COLO829 (cell line): ENCODE data around the gene ZNF630.
"Not testable (repeated sequence)": the region's sequence is repeated elsewhere in the genome, so short reads cannot be mapped to it uniquely, and the experiment has no call there.

Experiments
- DNase-seq: peaks from one replicate; pipeline ENCODE4 v3.0.0; 2012; ENCODE audit warnings: low spot score

ZNF630 gene

GRCh38 chrX:48028091-48028490, 43.3 kb downstream of the ZNF630 start:
- DNase-seq, result no peak

- DNase-seq, result not testable (repeated sequence)
These were observed 43.9 kb downstream of the ZNF630 start for GRCh38 chrX:48027545-48027944.

GRCh38 chrX:48025561-48025960, 45.9 kb downstream of the ZNF630 start:
- DNase-seq, result peak; percentile 13

DNA sequence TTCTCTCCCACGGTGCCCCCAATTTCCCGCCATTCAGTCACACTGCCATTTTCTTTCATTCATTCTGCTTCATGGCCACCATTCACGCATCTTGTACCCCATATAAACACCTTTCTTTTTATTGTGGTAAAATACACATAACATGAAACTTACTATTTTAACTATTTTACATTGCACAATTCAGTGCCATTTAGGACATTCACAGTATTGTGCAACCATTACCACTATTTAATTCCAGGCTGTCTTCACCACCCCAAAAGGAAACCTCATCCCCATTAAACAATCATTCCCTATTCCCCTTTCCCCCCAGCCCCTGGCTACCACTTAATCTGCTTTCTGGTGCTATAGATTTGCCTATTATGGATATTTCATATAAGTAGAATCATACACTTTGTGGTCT, 48.7 kb downstream of the ZNF630 start:
- DNase-seq, result no peak

DNA sequence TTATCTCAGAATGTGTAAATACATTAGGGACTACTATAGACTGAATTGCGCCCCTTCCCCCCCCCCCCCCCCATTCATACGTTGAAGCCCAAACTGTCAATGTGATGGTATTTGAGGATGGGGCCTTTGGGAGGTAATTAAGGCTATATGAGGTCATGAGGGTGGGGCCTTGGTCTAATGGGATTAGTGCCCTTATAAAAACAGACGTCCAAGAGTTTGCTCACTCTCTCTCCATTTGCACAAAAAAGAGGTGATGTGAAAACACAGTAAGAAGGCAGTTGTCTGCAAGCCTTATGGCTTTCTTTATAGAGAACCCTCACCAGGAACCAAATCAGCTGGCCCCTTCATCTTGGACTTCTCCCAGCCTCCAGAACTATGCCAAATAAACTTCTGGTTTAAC, 49.3 kb downstream of the ZNF630 start:
- DNase-seq, result no peak

GRCh38 chrX:48021026-48021900, 50.2 kb downstream of the ZNF630 start:
- DNase-seq, result peak; percentile 63

GRCh38 chrX:48020472-48020871, 51.0 kb downstream of the ZNF630 start:
- not testable (repeated sequence) for DNase-seq

DNA sequence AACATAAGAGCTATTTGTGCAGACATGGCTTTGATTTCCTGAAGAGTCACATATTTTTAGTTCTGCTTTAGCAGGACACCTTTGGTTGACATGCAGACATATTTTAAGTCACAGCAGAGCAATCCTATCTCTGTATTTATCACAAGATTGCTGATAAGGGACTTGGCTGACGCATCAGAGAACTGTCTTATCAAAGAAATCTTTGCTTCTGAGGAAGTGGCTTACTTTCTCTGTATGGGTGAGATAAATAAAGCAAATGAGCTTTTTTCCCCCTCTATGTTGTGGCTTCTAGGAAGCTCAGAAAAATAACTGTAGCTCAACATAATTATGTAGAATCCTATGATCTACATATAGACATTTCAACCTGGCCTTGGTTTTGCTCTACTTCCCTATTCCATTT, 51.5 kb downstream of the ZNF630 start:
- not testable (repeated sequence) for DNase-seq

GRCh38 chrX:48016583-48017310, 54.7 kb downstream of the ZNF630 start:
- not testable (repeated sequence) for DNase-seq

DNA sequence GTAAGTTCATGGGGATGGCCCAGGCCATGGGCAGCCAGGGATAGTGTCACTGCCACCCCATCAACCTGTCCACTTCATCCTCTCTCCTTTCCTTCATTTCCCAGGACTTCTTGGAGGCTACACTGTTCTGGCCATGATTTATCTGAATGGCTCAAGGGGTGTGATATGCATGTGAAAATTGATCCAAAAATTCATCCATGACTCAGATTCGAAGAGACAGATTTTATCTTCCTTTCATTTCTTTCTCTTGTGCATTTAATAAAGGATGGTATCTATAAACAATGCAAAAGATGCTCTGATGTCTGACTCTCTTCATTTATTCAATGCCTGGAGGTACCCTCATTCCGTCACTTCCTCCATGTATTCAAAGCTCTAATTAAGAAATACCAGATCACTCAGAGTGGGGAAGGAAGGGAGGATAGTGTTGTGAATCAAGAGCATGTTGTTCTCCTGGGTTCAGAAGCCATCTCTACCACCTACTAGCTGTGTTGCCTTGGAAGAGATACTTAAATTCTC, 61.9 kb downstream of the ZNF630 start:
- DNase-seq, result not testable (repeated sequence)
